ENCODE data around the gene PALD1.

DNA sequence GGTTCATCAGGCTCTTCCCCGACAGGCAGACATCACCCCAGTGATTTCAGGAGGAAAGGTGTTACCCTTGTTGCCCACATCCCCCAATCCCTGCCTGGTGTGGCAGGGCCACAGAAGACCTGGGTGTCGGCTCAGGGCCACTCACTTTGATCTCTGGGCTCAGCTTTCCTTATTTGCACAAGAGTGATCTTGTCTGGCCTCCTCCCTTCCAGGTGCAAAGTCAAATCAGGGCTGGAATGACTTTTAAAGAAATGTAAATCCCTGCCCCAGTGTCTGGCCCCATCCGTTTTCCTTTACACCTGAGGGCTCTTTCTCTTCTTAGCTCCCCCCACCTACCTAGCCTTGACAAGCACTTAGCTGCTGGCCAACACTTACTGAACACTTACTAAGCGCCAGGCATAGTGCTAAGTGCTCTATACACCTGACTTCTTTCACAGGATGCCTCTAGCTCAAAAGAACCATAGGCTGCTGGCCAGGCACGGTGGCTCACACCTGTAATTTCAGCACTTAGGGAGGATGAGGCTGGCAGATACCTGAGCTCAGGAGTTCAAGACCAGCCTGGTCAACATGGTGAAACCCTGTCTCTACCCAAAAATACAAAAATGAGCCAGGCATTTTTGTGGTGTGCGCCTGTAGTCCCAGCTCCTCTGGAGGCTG lies 36.1 kb upstream of the PALD1 start:
- TF ChIP-seq, protein P1, sequence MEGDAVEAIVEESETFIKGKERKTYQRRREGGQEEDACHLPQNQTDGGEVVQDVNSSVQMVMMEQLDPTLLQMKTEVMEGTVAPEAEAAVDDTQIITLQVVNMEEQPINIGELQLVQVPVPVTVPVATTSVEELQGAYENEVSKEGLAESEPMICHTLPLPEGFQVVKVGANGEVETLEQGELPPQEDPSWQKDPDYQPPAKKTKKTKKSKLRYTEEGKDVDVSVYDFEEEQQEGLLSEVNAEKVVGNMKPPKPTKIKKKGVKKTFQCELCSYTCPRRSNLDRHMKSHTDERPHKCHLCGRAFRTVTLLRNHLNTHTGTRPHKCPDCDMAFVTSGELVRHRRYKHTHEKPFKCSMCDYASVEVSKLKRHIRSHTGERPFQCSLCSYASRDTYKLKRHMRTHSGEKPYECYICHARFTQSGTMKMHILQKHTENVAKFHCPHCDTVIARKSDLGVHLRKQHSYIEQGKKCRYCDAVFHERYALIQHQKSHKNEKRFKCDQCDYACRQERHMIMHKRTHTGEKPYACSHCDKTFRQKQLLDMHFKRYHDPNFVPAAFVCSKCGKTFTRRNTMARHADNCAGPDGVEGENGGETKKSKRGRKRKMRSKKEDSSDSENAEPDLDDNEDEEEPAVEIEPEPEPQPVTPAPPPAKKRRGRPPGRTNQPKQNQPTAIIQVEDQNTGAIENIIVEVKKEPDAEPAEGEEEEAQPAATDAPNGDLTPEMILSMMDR (IDR thresholded peaks at IDR 0.05), result no peak
- TF ChIP-seq POLR2AphosphoS5 (IDR thresholded peaks at IDR 0.05) (no peak), EP300 (IDR thresholded peaks at IDR 0.05) (no peak)

Data from esophagus muscularis mucosa (tissue), 4 donors.